GM23338 (cell line): Measurements from ENCODE around the gene UPF1. TPM values are rescaled to one million over a fixed set of nuclear protein-coding genes. Genes with fewer than 3 reads are reported as not detected.

ENCODE experiments used
- ATAC-seq: fragments of 200-7000 bp; cut with Tn5 transposase; 3 replicates; pipeline ENCODE4 v1.9.1; 2020
- DNase-seq: peaks from one replicate; pipeline ENCODE4 v3.0.0-alpha.2; 2015; ENCODE audit warnings: low spot score
- H2AFZ ChIP-seq: fragments of 200-600 bp; sonication (generic); 2 replicates; pipeline ENCODE4 v1.8.0; 2016; ENCODE audit warnings: antibody characterized with exemption, mild to moderate bottlenecking, moderate library complexity
- H3F3A ChIP-seq: fragments of 200-600 bp; sonication (generic); replicated peaks from 2 replicates; pipeline ENCODE4 v1.8.0; 2017; ENCODE audit warnings: antibody characterized with exemption, mixed run types, low read depth
- H3K27ac ChIP-seq: fragments of 200-600 bp; sonication (generic); 2 replicates; pipeline ENCODE4 v1.6.1; 2016; ENCODE audit warnings: low read depth
- H3K27me3 ChIP-seq: fragments of 200-600 bp; sonication (generic); 2 replicates; pipeline ENCODE4 v1.8.0; 2016; ENCODE audit warnings: mild to moderate bottlenecking, mixed run types, moderate library complexity; ENCODE audit not compliant: insufficient read depth
- H3K36me3 ChIP-seq: fragments of 200-600 bp; sonication (generic); 2 replicates; pipeline ENCODE4 v1.8.0; 2016; ENCODE audit warnings: mild to moderate bottlenecking; ENCODE audit not compliant: insufficient read depth
- H3K4me1 ChIP-seq: fragments of 200-600 bp; sonication (generic); 2 replicates; pipeline ENCODE4 v1.8.0; 2016; ENCODE audit warnings: mild to moderate bottlenecking, moderate library complexity; ENCODE audit not compliant: insufficient read depth
- H3K4me2 ChIP-seq: fragments of 200-600 bp; sonication (generic); 2 replicates; pipeline ENCODE4 v1.7.1; 2017; ENCODE audit warnings: mixed run types
- H3K4me3 ChIP-seq: fragments of 200-600 bp; sonication (generic); 2 replicates; pipeline ENCODE4 v1.6.1; 2016; ENCODE audit warnings: mixed run types
- H3K79me2 ChIP-seq: fragments of 200-600 bp; sonication (generic); replicated peaks from 2 replicates; pipeline ENCODE4 v1.8.0; 2017; ENCODE audit warnings: mild to moderate bottlenecking; ENCODE audit not compliant: insufficient read depth
- H3K9me2 ChIP-seq: fragments of 200-600 bp; sonication (generic); 2 replicates; pipeline ENCODE4 v1.8.0; 2017; ENCODE audit not compliant: insufficient read depth
- H4K20me1 ChIP-seq: fragments of 200-600 bp; sonication (generic); replicated peaks from 2 replicates; pipeline ENCODE4 v1.8.0; 2017; ENCODE audit warnings: mild to moderate bottlenecking; ENCODE audit not compliant: insufficient read depth
- H3K27ac Mint-ChIP-seq: 2 replicates; pipeline ENCODE4 v1.8.0; 2020; ENCODE audit warnings: inconsistent platforms, mild to moderate bottlenecking, moderate library complexity, mixed read lengths
- H3K27me3 Mint-ChIP-seq: 3 replicates; pipeline ENCODE4 v1.8.0; 2022; ENCODE audit warnings: low read depth, mild to moderate bottlenecking, moderate library complexity, mixed read lengths, inconsistent platforms; ENCODE audit not compliant: insufficient read depth, poor library complexity
- H3K36me3 Mint-ChIP-seq: 3 replicates; pipeline ENCODE4 v1.8.0; 2021; ENCODE audit warnings: low read depth, mild to moderate bottlenecking, inconsistent platforms, moderate library complexity, mixed read lengths
- H3K4me1 Mint-ChIP-seq: 3 replicates; pipeline ENCODE4 v1.8.0; 2020; ENCODE audit warnings: mild to moderate bottlenecking, inconsistent platforms, mixed read lengths
- H3K4me3 Mint-ChIP-seq: 3 replicates; pipeline ENCODE4 v1.8.0; 2021; ENCODE audit warnings: moderate library complexity, mild to moderate bottlenecking, inconsistent platforms, mixed read lengths
- H3K9me3 Mint-ChIP-seq: 3 replicates; pipeline ENCODE4 v1.8.0; 2020; ENCODE audit warnings: moderate library complexity, mild to moderate bottlenecking, inconsistent platforms, mixed read lengths
- CREB1 ChIP-seq: fragments of 250-450 bp; sonication (Bioruptor Pico); IDR thresholded peaks from 2 replicates; pipeline ENCODE4 v1.5.0; 2020; ENCODE audit warnings: low read depth, mild to moderate bottlenecking, moderate library complexity
- JUNB ChIP-seq: IDR thresholded peaks from one replicate; pipeline ENCODE4 v1.6.1; 2016; ENCODE audit warnings: antibody characterized with exemption; ENCODE audit not compliant: unreplicated experiment
- NANOG ChIP-seq: IDR thresholded peaks from 2 replicates; pipeline ENCODE4 v1.6.1; 2016; ENCODE audit warnings: antibody characterized with exemption, borderline replicate concordance
- ZNF114 ChIP-seq: fragments of 250-450 bp; sonication (Bioruptor Pico); IDR thresholded peaks from 2 replicates; pipeline ENCODE4 v1.5.0; 2020; ENCODE audit warnings: mild to moderate bottlenecking, moderate library complexity
- polyA plus RNA-seq: library from polyadenylated mRNA; unstranded; fragments of >200 nt; fragmentation: Nextera tagmentation; extraction: Ambion mirVana; gene quantifications from 2 replicates; pipeline ENCODE4 v1.2.1, GENCODE V29; 2016
- total RNA-seq: library from RNA; depleted of rRNA; stranded (reverse); fragments of >200 nt; shearing (Covaris generic); gene quantifications from 2 replicates; pipeline ENCODE4 v1.2.3, GENCODE V29; 2014
- TF ChIP-seq, protein P1 (sequence below): fragments of 250-450 bp; sonication (Bioruptor Pico); IDR thresholded peaks from 2 replicates; pipeline ENCODE4 v1.5.0; 2020; ENCODE audit warnings: mild to moderate bottlenecking, moderate library complexity

Gene UPF1
- total and polyA plus RNA-seq, 2 experiments from 2014 or later: 13.8 to 138 TPM

GRCh38 chr19:18905513-18906236 lies 73.9 kb downstream of the UPF1 start (continued):
- TF ChIP-seq JUNB (no peak), ZNF114 (CRISPR knock-in tag) (no peak), CREB1 (no peak)
- TF ChIP-seq, protein P1, sequence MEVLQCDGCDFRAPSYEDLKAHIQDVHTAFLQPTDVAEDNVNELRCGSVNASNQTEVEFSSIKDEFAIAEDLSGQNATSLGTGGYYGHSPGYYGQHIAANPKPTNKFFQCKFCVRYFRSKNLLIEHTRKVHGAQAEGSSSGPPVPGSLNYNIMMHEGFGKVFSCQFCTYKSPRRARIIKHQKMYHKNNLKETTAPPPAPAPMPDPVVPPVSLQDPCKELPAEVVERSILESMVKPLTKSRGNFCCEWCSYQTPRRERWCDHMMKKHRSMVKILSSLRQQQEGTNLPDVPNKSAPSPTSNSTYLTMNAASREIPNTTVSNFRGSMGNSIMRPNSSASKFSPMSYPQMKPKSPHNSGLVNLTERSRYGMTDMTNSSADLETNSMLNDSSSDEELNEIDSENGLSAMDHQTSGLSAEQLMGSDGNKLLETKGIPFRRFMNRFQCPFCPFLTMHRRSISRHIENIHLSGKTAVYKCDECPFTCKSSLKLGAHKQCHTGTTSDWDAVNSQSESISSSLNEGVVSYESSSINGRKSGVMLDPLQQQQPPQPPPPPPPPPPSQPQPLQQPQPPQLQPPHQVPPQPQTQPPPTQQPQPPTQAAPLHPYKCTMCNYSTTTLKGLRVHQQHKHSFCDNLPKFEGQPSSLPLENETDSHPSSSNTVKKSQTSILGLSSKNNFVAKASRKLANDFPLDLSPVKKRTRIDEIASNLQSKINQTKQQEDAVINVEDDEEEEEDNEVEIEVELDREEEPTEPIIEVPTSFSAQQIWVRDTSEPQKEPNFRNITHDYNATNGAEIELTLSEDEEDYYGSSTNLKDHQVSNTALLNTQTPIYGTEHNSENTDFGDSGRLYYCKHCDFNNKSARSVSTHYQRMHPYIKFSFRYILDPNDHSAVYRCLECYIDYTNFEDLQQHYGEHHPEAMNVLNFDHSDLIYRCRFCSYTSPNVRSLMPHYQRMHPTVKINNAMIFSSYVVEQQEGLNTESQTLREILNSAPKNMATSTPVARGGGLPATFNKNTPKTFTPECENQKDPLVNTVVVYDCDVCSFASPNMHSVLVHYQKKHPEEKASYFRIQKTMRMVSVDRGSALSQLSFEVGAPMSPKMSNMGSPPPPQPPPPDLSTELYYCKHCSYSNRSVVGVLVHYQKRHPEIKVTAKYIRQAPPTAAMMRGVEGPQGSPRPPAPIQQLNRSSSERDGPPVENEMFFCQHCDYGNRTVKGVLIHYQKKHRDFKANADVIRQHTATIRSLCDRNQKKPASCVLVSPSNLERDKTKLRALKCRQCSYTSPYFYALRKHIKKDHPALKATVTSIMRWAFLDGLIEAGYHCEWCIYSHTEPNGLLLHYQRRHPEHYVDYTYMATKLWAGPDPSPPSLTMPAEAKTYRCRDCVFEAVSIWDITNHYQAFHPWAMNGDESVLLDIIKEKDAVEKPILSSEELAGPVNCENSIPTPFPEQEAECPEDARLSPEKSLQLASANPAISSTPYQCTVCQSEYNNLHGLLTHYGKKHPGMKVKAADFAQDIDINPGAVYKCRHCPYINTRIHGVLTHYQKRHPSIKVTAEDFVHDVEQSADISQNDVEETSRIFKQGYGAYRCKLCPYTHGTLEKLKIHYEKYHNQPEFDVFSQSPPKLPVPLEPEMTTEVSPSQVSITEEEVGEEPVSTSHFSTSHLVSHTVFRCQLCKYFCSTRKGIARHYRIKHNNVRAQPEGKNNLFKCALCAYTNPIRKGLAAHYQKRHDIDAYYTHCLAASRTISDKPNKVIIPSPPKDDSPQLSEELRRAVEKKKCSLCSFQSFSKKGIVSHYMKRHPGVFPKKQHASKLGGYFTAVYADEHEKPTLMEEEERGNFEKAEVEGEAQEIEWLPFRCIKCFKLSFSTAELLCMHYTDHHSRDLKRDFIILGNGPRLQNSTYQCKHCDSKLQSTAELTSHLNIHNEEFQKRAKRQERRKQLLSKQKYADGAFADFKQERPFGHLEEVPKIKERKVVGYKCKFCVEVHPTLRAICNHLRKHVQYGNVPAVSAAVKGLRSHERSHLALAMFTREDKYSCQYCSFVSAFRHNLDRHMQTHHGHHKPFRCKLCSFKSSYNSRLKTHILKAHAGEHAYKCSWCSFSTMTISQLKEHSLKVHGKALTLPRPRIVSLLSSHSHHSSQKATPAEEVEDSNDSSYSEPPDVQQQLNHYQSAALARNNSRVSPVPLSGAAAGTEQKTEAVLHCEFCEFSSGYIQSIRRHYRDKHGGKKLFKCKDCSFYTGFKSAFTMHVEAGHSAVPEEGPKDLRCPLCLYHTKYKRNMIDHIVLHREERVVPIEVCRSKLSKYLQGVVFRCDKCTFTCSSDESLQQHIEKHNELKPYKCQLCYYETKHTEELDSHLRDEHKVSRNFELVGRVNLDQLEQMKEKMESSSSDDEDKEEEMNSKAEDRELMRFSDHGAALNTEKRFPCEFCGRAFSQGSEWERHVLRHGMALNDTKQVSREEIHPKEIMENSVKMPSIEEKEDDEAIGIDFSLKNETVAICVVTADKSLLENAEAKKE (CRISPR knock-in tag): no peak

- no peak for TF ChIP-seq NANOG
- Histone ChIP-seq H3K36me3 (0 out of 2 replicates have a peak, but pooled peaks cover 1% of the 10 kb centered on the region), H4K20me1 (no peaks in the 10 kb centered on the region; the same call in 1 of the 2 replicates), H3K4me2 (no peak overlapping the region), H3K4me3 (no peak overlapping the region), H3F3A (no peaks in the 10 kb centered on the region), H3K27ac (no peak overlapping the region), H3K79me2 (no peaks in the 10 kb centered on the region), H3K27me3 (no peaks in the 10 kb centered on the region), H3K4me1 (no peaks in the 10 kb centered on the region), H2AFZ (no peak overlapping the region), H3K9me2 (no peaks in the 10 kb centered on the region)
- Mint-ChIP-seq H3K4me3 (no peak overlapping the region), H3K27ac (no peak overlapping the region), H3K27me3 (peaks cover 4% of the 10 kb centered on the region), H3K9me3 (no peaks in the 10 kb centered on the region), H3K4me1 (no peaks in the 10 kb centered on the region), H3K36me3 (peaks cover 6% of the 10 kb centered on the region)
- DNase-seq (no peak), ATAC-seq (no peak)
These were observed 75.1 kb downstream of the UPF1 start for GRCh38 chr19:18906605-18907519.
